ENCODE data around the gene POTEJ. TPM values are rescaled to one million over a fixed set of nuclear protein-coding genes. Genes with fewer than 3 reads are reported as not detected.
"Not testable (repeated sequence)": the region's sequence is repeated elsewhere in the genome, so short reads cannot be mapped to it uniquely, and the experiment has no call there.

The POTEJ gene
- total RNA-seq, 4 donors from 2014 or later, result 0.27 TPM; not detected in 3

- H3K27me3 ChIP-seq; DNase-seq; H3K27ac ChIP-seq; H3K9me3 ChIP-seq; H3K4me3 ChIP-seq (replicated peaks in 1 of 3); H3K4me1 ChIP-seq; H3K36me3 ChIP-seq; intact Hi-C loops (cut with DNase I): not testable (repeated sequence)
- WGBS, 2 donors, result 87 to 90% methylated on average over 9 of the region's 10 CpGs
Observed at GRCh38 chr2:130628784-130629475, 17.7 kb downstream of the POTEJ start.

DNA sequence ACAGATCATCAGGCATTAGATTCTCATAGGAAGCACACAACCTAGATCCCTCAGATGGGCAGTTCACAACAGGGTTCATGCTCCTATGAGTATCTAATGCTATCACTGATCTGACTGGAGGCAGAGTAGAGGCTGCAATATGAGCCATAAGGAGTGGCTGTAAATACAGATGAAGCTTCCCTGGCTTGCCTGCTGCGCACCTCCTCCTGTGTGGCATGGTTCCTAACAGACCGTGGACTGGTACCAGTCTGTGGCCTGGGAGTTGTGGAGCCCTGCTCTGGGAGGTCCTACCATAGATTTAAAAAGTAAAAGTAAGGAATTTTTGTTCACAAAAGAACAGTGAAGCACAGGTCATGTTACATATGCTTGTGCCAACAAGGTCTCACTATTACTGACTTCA lies 27.7 kb downstream of the POTEJ start:
- H3K4me1 ChIP-seq; DNase-seq; H3K36me3 ChIP-seq; H3K9me3 ChIP-seq; H3K27ac ChIP-seq; intact Hi-C loops (cut with DNase I); H3K27me3 ChIP-seq; H3K4me3 ChIP-seq (replicated peaks in 1 of 3): not testable (repeated sequence)
- WGBS, 2 donors, result 60 to 78% methylated on average over 2 of the region's 2 CpGs

DNA sequence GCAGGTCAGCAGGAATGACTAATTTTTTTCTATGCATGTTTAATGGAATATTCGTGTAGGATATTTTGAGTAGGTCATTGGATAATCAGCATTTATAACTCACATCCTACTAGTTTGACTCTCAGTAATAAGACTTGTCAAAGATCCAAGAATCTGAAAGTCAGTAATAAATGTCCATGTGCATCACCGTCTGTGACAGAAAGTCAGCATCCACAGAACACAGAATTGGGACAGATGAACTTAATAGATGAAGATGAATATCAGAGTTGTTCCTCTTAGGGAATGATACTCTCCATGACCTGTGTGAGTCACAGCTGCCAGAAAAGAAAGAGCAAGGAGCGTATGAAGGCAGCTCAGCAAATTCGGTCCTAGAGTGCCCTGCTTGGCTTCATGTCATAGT lies 30.4 kb downstream of the POTEJ start:
- H3K27me3 ChIP-seq; DNase-seq; H3K4me1 ChIP-seq; H3K4me3 ChIP-seq (replicated peaks in 1 of 3); H3K9me3 ChIP-seq; H3K36me3 ChIP-seq; H3K27ac ChIP-seq; intact Hi-C loops (cut with DNase I): not testable (repeated sequence)
- WGBS, 2 donors, result 71 to 73% methylated on average over 4 of the region's 4 CpGs

DNA sequence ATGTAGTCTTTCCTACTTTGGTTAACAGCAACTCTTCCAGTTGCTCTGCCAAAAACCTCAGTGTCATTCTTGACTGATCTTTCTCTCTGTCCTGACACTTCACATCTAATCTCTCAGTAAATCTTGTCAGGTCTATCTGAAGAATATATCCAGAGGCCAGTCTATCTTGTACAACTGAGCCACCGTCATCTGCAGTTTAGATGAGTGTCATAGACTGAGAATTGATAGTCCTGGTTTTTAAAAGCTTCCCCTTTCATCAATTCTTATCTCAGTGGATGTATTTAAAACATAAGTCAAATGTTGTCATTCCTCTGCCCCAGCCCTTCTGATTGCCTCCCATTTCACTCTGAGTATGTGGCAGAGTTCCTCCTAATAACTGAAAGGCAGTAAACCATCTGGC lies 38.0 kb downstream of the POTEJ start:
- H3K4me3 ChIP-seq (replicated peaks in 1 of 3); H3K27me3 ChIP-seq; H3K4me1 ChIP-seq; H3K9me3 ChIP-seq; H3K27ac ChIP-seq; DNase-seq; H3K36me3 ChIP-seq; intact Hi-C loops (cut with DNase I): not testable (repeated sequence)
- WGBS, 2 donors, result 27 to 50% methylated on average over 1 of the region's 1 CpG

- H3K27ac ChIP-seq; DNase-seq; H3K36me3 ChIP-seq; H3K27me3 ChIP-seq; H3K9me3 ChIP-seq; H3K4me3 ChIP-seq (replicated peaks in 1 of 3); H3K4me1 ChIP-seq; intact Hi-C loops (cut with DNase I): not testable (repeated sequence)
- WGBS, 2 donors, result 89 to 100% methylated on average over 1 to 4 of the region's 6 CpGs
Observed at GRCh38 chr2:130664506-130664905, 53.3 kb downstream of the POTEJ start.

DNA sequence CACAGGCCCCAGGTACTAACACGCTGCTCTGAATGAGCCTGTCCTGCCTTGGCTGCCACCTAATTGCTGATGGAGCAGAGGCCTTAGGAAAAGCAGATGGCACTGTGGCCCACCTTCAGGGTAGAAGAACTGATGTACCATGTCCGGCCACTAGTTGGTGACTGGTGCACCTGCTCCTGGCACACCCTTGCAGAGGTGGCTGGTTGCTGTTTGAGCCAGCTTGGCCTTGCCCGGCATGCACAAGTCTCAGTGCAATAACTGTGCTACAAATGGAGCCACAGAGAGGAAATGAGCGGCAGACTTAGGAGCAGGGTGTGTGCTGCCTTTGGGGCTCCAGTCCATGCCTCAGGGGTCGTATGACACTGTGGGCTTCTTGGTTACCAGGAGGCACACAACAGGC lies 54.4 kb downstream of the POTEJ start:
- H3K9me3 ChIP-seq; DNase-seq; H3K27ac ChIP-seq; intact Hi-C loops (cut with DNase I); H3K4me3 ChIP-seq (replicated peaks in 1 of 3); H3K4me1 ChIP-seq; H3K27me3 ChIP-seq; H3K36me3 ChIP-seq: not testable (repeated sequence)
- 87% methylated on average over 3 of the region's 5 CpGs; no CpG with 5 or more reads in 1 of the 2 donors for WGBS, 2 donors

- WGBS, 2 donors, result 90% methylated on average over 3 of the region's 10 CpGs; no CpG with 5 or more reads in 1 of the 2 donors
- intact Hi-C loops (cut with DNase I); H3K36me3 ChIP-seq; H3K4me1 ChIP-seq; DNase-seq; H3K4me3 ChIP-seq (replicated peaks in 1 of 3); H3K27me3 ChIP-seq; H3K9me3 ChIP-seq; H3K27ac ChIP-seq: not testable (repeated sequence)
Observed at GRCh38 chr2:130667516-130667915, 56.3 kb downstream of the POTEJ start.

DNA sequence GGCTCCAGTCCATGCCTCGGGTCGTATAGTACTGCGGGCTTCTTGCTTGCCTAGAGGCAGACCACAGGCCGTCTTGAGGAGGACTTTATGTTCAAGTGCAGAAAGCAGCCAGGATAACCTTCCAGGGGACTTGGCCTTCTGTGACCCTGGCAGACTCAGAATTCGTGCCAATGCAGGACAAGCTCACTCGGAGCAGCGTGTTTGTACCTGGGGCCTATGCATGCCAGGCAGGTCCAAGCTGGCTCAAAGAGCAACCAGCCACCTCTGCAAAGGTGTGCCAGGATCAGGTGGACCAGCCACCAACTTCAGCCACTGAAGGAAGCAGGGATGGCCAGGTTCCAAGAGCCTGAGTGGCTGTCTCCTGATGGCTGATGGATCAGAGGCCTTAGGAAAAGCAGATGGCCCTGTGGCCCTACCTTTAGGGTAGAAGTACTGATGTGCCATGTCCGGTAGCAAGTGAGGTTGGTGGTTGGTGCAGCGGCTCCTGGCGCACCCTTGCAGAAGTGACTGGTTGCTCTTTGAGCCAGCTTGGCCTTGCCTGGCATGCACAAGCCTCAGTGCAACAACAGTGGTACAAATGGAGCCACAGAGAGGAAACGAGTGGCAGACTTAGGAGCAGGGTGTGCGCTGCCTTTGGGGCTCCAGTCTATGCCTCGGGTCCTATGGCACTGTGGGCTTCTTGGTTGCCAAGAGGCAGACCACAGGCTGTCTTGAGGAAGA lies 58.9 kb downstream of the POTEJ start:
- intact Hi-C loops (cut with DNase I); H3K9me3 ChIP-seq; H3K4me1 ChIP-seq; H3K27me3 ChIP-seq; H3K27ac ChIP-seq; H3K4me3 ChIP-seq (replicated peaks in 1 of 3); H3K36me3 ChIP-seq; DNase-seq: not testable (repeated sequence)
- WGBS, 2 donors, result 83 to 92% methylated on average over 5 to 7 of the region's 13 CpGs

DNA sequence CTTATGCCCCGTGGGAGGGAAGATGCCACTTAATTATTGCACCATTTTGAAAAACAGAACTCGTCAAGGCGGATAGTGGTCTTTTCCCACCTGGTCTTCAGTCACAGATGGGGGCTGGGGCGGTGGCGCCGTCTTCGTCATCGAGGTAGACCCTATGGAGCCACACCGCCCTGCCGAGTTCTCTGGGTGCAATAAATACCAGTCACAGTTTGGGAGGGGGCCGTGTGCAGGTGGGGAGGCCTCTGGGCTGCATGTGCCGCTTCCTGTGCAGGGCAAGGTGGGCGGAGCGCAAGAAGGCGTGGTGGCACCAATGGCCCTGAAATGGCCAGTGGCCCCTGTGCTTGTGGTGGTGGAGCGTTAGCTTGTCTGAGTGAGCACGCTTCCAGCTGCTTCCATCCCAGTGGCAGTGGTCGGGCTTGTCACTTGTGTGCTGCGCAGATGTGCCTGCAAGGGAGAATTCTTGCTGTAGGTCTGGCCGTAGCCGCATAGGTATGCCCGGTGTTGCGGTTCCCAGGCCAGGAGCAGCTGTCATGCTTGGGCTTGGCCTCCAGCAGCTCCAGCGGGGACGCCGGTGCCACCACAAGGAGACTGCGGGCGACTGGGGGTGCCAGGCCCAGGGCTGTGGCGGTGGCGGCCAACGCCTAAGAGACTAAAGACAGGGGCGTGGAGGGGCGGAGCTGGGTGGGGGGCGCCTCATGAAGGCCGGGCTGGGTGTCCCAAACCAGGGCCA lies 81.0 kb downstream of the POTEJ start:
- intact Hi-C loops (cut with DNase I); H3K4me1 ChIP-seq; H3K4me3 ChIP-seq (replicated peaks in 1 of 3); H3K9me3 ChIP-seq; H3K27me3 ChIP-seq; H3K27ac ChIP-seq; H3K36me3 ChIP-seq: not testable (repeated sequence)
- WGBS, 2 donors, result 49 to 69% methylated on average over 10 to 14 of the region's 35 CpGs
- peak; percentile 3 to 5 for DNase-seq

Measured in thyroid gland (tissue), 4 donors.